HEK293 (cell line): ENCODE data around the gene ZNF71.

Experiments used
- CTCF ChIP-seq: fragments of 450-650 bp; formaldehyde crosslinking; IDR thresholded peaks from 2 replicates; pipeline ENCODE4 v1.5.1; 2016; ENCODE audit warnings: missing biosample characterization, missing genetic modification characterization
- SCRT1 ChIP-seq: fragments of 450-650 bp; formaldehyde crosslinking; IDR thresholded peaks from 2 replicates; pipeline ENCODE4 v1.5.1; 2016; ENCODE audit warnings: missing biosample characterization, missing genetic modification characterization, borderline replicate concordance
- ZNF16 ChIP-seq: fragments of 450-650 bp; formaldehyde crosslinking; IDR thresholded peaks from 2 replicates; pipeline ENCODE4 v1.5.1; 2016; ENCODE audit warnings: low read depth, missing biosample characterization, missing genetic modification characterization
- ZNF174 ChIP-seq: fragments of 450-650 bp; formaldehyde crosslinking; IDR thresholded peaks from 2 replicates; pipeline ENCODE4 v1.5.0; 2017; ENCODE audit warnings: missing biosample characterization, mild to moderate bottlenecking, missing genetic modification characterization
- ZNF776 ChIP-seq: fragments of 450-650 bp; formaldehyde crosslinking; IDR thresholded peaks from 2 replicates; pipeline ENCODE4 v1.5.0; 2017; ENCODE audit warnings: missing biosample characterization, missing genetic modification characterization, borderline replicate concordance

- no peak for TF ChIP-seq ZNF16
- no peak for TF ChIP-seq ZNF776
- no peak for TF ChIP-seq SCRT1 (tag by site-specific recombination)
- no peak for TF ChIP-seq CTCF (tag by site-specific recombination)
- no peak for TF ChIP-seq ZNF174 (tag by site-specific recombination)
Observed at GRCh38 chr19:56596676-56597075, 1.6 kb downstream of the ZNF71 start.
